ENCODE measurements around the gene ARHGEF28.

DNA sequence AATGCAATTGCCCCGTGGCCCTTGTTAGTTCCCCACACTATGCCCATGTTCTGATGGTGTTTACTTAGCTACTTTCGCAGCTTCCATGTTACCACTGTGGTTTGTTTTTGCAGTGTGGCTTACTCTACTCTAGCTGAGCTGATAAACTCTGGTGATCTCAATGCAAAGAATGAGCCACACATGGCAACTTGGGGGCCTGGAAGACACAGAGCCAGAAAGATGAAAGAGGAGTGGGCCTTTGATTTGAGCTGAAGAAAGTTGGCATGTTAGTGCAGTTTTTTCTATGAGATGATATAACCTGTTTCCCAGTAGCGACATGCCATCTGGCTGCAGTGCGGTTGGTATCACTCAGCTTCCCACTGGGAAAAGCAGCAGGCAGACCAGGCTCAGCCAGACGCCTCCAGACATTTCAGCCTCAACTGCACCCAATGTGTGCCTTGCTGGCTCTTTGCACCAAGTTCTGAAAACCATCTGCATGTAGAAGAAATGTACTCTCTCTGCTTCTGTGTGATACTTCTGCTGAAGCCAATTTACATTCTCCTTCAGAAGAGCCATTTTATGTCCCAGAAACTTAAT, 329.4 kb downstream of the ARHGEF28 start:
- TF ChIP-seq POLR2A (IDR thresholded peaks at IDR 0.05) = no peak
- TF ChIP-seq CTCF (IDR thresholded peaks at IDR 0.05) = no peak

Measured in right lobe of liver (tissue), 4 donors.